ENCODE measurements around the gene CASS4.

Gene CASS4, protein sequence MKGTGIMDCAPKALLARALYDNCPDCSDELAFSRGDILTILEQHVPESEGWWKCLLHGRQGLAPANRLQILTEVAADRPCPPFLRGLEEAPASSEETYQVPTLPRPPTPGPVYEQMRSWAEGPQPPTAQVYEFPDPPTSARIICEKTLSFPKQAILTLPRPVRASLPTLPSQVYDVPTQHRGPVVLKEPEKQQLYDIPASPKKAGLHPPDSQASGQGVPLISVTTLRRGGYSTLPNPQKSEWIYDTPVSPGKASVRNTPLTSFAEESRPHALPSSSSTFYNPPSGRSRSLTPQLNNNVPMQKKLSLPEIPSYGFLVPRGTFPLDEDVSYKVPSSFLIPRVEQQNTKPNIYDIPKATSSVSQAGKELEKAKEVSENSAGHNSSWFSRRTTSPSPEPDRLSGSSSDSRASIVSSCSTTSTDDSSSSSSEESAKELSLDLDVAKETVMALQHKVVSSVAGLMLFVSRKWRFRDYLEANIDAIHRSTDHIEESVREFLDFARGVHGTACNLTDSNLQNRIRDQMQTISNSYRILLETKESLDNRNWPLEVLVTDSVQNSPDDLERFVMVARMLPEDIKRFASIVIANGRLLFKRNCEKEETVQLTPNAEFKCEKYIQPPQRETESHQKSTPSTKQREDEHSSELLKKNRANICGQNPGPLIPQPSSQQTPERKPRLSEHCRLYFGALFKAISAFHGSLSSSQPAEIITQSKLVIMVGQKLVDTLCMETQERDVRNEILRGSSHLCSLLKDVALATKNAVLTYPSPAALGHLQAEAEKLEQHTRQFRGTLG

DNA sequence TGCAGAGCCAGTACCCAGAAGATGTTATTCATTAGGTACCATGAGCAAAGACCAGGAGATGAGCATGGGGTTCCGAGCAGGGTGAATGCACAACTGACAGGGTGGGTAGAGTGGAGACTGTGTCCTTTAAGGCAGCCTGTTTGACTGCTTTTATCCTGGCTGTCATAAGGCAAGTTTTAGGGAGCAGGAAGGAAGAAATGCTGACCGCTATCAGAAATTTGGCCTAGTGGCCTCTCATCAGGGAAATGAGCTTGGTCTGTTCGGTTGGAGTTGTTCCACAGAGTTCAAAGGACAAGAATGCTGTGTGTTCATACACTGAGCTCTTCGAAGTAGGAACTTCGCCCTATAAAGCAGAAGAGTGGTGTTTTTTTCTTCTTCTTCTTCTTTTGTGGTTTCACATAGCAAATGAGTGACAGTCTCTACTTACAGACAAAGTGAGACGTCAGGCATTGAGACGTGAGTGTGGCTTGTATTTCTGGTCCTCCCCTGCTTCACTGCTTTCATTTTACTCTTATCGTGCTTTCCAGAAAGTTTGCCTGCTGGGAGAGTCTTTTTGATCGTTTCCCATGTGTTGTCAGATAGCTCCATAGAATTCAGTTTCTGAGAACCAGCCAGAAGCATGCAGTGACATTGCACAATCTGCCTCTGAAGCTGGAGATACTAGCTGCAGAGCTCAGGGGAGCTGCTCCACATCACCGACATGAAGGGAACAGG is at the start of gene CASS4:
Gene CASS4 (plus strand): TSS at position 502 of the 714 bp plus-strand sequence. CDS start 199 bp downstream, at position 701.
- TF ChIP-seq GATA3 (IDR thresholded peaks at IDR 0.05; ENCODE audit: low read depth, low read length) (no peak), GATA2 (IDR thresholded peaks at IDR 0.05; ENCODE audit: low read depth, low read length) (no peak)

- TF ChIP-seq GATA3 (IDR thresholded peaks at IDR 0.05; ENCODE audit: low read depth, low read length) (no peak), GATA2 (IDR thresholded peaks at IDR 0.05; ENCODE audit: low read depth, low read length) (no peak)
Measured at GRCh38 chr20:56362833-56363413, 49.1 kb upstream of the CASS4 start.

DNA sequence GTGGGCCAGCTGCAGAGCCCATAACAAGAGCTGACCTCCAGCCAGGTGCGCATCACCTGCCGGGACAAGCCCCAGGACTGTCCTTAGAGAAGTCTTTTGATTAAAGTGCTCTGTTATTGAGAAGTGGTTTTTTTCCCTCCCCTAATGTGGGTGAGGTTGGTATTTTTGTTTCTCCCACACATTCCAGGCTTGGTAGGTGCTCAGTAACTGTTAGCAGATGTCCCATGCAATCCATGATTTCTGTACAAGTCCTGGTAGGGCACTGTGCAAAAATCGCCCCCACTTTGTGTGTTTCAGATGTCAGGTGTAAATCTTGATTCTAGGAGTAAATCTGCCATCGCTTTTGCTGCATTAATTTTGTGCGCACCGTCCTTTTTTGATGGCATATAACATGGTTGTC is 48.6 kb upstream of the CASS4 start:
- TF ChIP-seq GATA2 (IDR thresholded peaks at IDR 0.05; ENCODE audit: low read depth, low read length) (no peak), GATA3 (IDR thresholded peaks at IDR 0.05; ENCODE audit: low read depth, low read length) (no peak)

GRCh38 chr20:56368351-56369134 is 43.5 kb upstream of the CASS4 start:
- no peak for TF ChIP-seq GATA3 (IDR thresholded peaks at IDR 0.05; ENCODE audit: low read depth, low read length)
- no peak for TF ChIP-seq GATA2 (IDR thresholded peaks at IDR 0.05; ENCODE audit: low read depth, low read length)

DNA sequence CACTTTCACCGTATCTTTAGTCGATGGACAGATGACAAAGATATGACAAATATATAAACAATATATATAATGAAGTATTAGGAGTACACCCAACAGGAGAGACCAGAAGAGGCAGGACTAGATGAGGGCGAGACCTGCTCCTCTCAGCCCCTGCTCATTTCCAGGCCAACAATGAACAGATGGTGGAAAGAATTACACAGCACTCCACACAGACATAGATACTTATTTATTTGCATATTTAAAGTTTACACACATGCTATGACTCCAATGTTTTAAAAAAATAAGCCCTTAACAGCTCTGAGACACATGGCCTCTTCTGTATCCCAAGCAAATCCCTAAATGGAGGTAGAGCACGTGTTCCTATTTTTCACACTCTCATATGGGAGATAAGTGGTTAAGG is 42.9 kb upstream of the CASS4 start:
- TF ChIP-seq GATA3 (IDR thresholded peaks at IDR 0.05; ENCODE audit: low read depth, low read length) (no peak), GATA2 (IDR thresholded peaks at IDR 0.05; ENCODE audit: low read depth, low read length) (no peak)

DNA sequence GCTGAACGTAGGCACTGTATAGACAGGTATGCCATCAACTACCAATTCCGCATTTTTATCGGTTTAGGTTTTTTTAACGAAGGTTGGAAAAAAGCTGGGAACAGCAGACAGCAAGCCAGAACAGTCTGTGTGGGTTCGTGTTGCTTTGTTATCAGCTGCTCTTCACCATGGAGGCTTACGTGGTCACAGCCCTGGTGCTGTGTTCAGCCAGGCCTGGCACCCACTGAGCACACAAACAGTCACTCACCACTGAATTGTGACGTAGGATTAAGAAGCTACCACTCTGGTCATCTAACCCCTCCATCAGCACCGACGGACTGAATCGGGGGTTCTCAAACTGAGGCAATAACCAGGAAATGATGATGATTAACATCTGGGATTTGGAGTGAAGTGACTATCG is 40.1 kb upstream of the CASS4 start:
- no peak for TF ChIP-seq GATA2 (IDR thresholded peaks at IDR 0.05; ENCODE audit: low read depth, low read length)
- TF ChIP-seq GATA3 (IDR thresholded peaks at IDR 0.05; ENCODE audit: low read depth, low read length) = no peak

GRCh38 chr20:56372850-56373249 is 39.2 kb upstream of the CASS4 start:
- TF ChIP-seq GATA3 (IDR thresholded peaks at IDR 0.05; ENCODE audit: low read depth, low read length) (no peak), GATA2 (IDR thresholded peaks at IDR 0.05; ENCODE audit: low read depth, low read length) (no peak)

GRCh38 chr20:56373942-56374341 is 38.1 kb upstream of the CASS4 start:
- TF ChIP-seq GATA2 (IDR thresholded peaks at IDR 0.05; ENCODE audit: low read depth, low read length) (no peak), GATA3 (IDR thresholded peaks at IDR 0.05; ENCODE audit: low read depth, low read length) (no peak)

GRCh38 chr20:56376331-56376730 is 35.7 kb upstream of the CASS4 start:
- TF ChIP-seq GATA2 (IDR thresholded peaks at IDR 0.05; ENCODE audit: low read depth, low read length) (no peak), GATA3 (IDR thresholded peaks at IDR 0.05; ENCODE audit: low read depth, low read length) (no peak)

DNA sequence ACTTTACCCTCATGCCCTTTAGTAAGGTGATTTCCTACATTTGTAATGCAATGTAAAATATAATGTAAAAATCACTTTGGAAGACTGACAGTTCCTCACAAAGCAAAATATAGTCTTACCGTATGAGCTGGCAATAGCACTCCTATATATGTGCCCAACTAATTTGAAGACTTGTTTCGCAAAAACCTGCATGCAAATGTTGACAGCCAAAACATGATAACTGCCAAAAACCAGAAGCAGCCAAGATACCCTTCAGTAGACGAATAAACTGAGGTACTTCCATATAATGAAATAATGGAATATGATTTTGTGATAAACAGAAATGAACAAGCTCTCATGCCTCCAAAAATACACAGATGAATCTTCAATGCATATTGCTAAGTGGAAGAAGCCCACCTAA is 33.7 kb upstream of the CASS4 start:
- TF ChIP-seq GATA2 (IDR thresholded peaks at IDR 0.05; ENCODE audit: low read depth, low read length) = no peak
- TF ChIP-seq GATA3 (IDR thresholded peaks at IDR 0.05; ENCODE audit: low read depth, low read length) = no peak

DNA sequence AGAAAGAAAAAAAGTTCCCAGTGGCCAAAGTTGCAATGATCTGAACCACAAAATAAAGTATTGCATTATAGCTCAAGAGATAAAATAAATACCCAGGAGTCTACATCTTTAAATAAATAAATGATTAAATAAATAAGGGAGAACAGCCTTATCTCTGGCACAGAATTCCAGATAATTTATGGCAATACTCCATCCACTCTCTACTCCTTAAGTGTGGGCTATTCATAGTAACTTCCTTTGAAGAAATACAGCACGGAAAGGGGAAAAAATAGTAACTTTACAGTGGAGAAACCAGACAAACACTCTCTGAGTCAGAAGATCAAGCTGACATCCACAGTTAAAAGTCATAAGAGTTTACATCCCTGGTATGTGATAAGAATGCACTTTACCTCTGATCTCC is 31.7 kb upstream of the CASS4 start:
- no peak for TF ChIP-seq GATA3 (IDR thresholded peaks at IDR 0.05; ENCODE audit: low read depth, low read length)
- no peak for TF ChIP-seq GATA2 (IDR thresholded peaks at IDR 0.05; ENCODE audit: low read depth, low read length)

DNA sequence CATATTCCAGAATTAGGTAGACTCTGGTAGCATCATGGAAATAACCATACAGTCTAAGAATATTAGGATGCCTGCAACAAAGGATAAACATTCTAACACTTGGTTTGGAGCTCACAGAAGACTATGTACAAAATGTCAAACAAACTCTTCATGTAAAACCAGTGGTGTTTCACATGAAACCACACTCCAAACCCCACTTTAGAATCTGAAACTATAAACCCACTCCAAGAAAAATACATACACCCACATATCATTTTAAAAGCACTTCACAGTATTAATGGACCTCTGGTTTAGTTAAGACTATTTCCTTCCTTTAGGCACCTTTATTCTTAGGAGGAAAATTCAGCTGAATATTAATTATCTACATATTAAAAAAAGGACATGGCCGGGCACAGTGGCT is 30.6 kb upstream of the CASS4 start:
- TF ChIP-seq GATA2 (IDR thresholded peaks at IDR 0.05; ENCODE audit: low read depth, low read length) (no peak), GATA3 (IDR thresholded peaks at IDR 0.05; ENCODE audit: low read depth, low read length) (no peak)

GRCh38 chr20:56382696-56383095 is 29.4 kb upstream of the CASS4 start:
- no peak for TF ChIP-seq GATA3 (IDR thresholded peaks at IDR 0.05; ENCODE audit: low read depth, low read length)
- no peak for TF ChIP-seq GATA2 (IDR thresholded peaks at IDR 0.05; ENCODE audit: low read depth, low read length)

Measured in SH-SY5Y (cell line).